Stimulated activated memory B cell treated with anti-CD40 and anti-IgM and Interleukin-4, amounts not matched to agents 10 μg/mL and 1 μg/mL and 100 μg/mL, for 72 hours (primary cell): ENCODE data around the gene POMZP3.
"Not testable (repeated sequence)": the region's sequence is repeated elsewhere in the genome, so short reads cannot be mapped to it uniquely, and the experiment has no call there.

Source experiments
- ATAC-seq: fragments of 150-1000 bp; cut with Tn5 transposase; 2 replicates; pipeline ENCODE4 v1.10.0; 2021
- H3K27ac Mint-ChIP-seq: one replicate; pipeline ENCODE4 v1.8.0; 2022; ENCODE audit warnings: mild to moderate bottlenecking, mixed read lengths
- H3K27me3 Mint-ChIP-seq: one replicate; pipeline ENCODE4 v1.8.0; 2022; ENCODE audit warnings: mixed read lengths
- H3K36me3 Mint-ChIP-seq: one replicate; pipeline ENCODE4 v1.8.0; 2022; ENCODE audit warnings: mixed read lengths
- H3K4me1 Mint-ChIP-seq: one replicate; pipeline ENCODE4 v1.8.0; 2022; ENCODE audit warnings: mixed read lengths
- H3K4me3 Mint-ChIP-seq: one replicate; pipeline ENCODE4 v1.8.0; 2022; ENCODE audit warnings: mild to moderate bottlenecking, moderate library complexity, mixed read lengths
- H3K9me3 Mint-ChIP-seq: one replicate; pipeline ENCODE4 v1.8.0; 2022; ENCODE audit warnings: mixed read lengths

The POMZP3 gene

DNA sequence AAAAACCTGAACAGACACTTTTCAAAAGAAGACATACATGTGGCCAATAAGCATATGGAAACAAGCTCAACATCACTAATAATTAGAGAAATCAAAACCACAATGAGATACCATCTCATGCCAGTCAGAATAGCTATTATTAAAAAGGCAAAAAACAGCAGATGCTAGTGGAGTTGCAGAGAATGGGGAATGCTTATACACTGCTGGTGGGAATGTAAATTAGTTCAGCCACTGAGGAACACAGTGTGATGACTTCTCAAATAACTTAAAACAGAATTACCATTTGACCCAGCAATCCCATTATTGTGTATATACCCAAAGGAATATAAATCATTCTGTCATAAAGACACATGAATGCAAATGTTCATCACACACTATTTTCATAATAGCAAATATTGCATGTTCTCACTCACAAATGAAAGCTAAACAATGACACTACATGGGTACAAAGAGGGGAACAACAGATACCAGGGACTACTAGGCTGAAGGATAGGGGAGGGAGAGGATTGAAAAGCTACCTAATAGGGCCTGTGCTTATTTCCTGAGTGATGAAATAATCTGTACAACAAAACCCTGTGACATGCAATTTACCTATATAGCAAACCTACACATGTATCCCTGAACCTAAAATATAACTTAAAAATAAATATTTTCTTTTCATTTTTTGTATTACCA, 28.4 kb downstream of the POMZP3 start:
- H3K4me1 Mint-ChIP-seq, result peaks cover 19% of the 10 kb centered on the region
- H3K27ac Mint-ChIP-seq, H3K36me3 Mint-ChIP-seq, H3K9me3 Mint-ChIP-seq, ATAC-seq, H3K27me3 Mint-ChIP-seq, H3K4me3 Mint-ChIP-seq: not testable (repeated sequence)

DNA sequence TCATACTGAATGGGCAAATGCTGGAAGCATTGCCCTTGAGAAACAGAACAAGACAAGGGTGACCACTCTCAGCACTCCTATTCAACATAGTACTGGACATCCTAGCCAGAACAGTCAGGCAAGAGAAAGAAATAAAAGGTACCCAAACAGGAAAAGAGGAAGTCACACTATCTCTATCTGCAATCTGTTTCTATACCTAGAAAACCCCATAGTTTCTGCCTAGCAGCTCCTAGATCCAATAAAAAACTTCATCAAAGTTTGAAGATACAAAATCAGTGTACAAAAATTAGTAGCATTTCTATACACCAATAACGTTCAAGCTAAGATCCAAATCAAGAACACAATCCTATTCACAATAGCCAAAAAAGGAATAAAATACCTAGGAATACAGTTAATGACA, 29.8 kb downstream of the POMZP3 start:
- H3K27me3 Mint-ChIP-seq, H3K9me3 Mint-ChIP-seq, H3K4me3 Mint-ChIP-seq, ATAC-seq, H3K27ac Mint-ChIP-seq, H3K36me3 Mint-ChIP-seq: not testable (repeated sequence)
- peaks cover 20% of the 10 kb centered on the region for H3K4me1 Mint-ChIP-seq

DNA sequence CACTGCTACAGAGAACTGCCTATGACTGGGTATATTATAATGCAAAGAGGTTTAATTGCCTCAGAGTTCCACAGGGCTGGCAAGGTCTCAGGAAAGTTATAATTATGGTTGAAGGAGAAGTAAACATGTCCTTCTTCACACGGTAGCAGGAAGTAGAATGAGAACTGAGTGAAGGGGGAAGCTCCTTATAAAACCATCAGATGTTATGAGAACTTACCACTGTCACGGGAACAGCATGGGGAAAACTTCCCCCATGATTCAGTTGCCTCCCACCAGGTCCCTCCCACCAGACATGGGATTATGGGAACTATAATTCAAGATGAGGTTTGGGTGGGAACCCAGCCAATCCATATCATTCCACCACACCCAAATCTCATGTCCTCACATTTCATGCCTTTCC, 34.4 kb downstream of the POMZP3 start:
- H3K36me3 Mint-ChIP-seq, H3K27me3 Mint-ChIP-seq, H3K4me3 Mint-ChIP-seq, H3K9me3 Mint-ChIP-seq, ATAC-seq: not testable (repeated sequence)
- H3K27ac Mint-ChIP-seq, result peak overlapping the region; percentile 78
- H3K4me1 Mint-ChIP-seq, result peaks cover 43% of the 10 kb centered on the region

DNA sequence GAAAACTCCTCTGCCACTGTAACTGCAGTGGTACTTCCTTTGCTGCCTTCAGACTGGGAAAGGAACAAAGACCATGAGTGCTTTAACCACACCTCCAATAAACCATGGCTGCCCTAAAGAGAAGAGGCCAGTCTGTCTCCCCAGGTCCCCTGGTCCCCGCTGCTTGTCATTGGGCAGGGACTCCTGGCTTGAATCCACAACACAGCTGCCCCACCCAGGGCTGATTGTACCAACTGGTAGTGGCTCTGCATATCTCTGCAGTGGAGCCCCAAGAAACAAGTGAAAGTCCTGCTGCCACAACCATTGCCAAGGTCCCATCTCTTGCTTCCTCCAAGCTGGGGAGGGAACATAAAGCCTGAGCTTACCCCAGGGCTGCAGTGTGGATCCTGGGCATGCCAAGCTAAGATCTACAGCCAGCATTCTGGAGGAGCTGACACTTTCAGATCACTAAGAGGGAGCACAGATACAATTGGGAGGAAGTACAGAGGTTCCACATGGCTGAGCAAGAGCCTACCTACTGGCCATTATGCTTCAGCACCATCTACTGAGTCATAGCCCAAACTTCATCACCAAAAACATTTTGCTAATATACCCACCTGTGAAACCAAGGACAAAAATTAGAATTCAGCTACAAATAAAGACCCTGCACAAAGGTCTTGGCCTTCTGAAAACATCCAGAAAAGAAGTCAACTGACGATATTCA, 35.3 kb downstream of the POMZP3 start:
- H3K27me3 Mint-ChIP-seq, H3K4me3 Mint-ChIP-seq: not testable (repeated sequence)
- ATAC-seq, result peak; percentile 94

DNA sequence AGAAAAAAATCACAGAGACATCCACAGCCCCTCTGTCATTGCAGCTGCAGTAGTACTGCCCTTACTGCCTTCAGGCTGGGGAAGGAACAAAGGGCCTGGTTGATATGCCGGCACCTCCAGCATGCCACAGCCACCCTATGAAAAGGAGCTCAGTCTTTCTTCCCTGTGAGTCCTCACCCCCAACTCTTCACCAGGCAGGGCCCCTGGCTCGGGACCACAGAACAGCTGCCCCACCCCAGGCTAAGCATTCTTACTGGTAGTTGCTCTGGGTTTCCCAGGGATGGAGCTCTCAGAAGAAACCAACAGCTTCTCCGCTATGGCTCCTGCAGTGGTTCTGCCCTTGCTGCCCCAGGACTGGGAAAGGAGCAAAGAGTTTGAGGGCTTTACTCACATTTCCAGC, 36.0 kb downstream of the POMZP3 start:
- Mint-ChIP-seq H3K4me1 (peaks cover 40% of the 10 kb centered on the region), H3K27ac (peak overlapping the region; percentile 78)
- not testable (repeated sequence) for H3K9me3 Mint-ChIP-seq, H3K27me3 Mint-ChIP-seq, H3K4me3 Mint-ChIP-seq, ATAC-seq, H3K36me3 Mint-ChIP-seq

More for the DNA sequence above, 35.3 kb downstream of the POMZP3 start:
- H3K9me3 Mint-ChIP-seq, H3K36me3 Mint-ChIP-seq: not testable (repeated sequence)
- Mint-ChIP-seq H3K4me1 (peaks cover 45% of the 10 kb centered on the region), H3K27ac (peak overlapping the region; percentile 78)

DNA sequence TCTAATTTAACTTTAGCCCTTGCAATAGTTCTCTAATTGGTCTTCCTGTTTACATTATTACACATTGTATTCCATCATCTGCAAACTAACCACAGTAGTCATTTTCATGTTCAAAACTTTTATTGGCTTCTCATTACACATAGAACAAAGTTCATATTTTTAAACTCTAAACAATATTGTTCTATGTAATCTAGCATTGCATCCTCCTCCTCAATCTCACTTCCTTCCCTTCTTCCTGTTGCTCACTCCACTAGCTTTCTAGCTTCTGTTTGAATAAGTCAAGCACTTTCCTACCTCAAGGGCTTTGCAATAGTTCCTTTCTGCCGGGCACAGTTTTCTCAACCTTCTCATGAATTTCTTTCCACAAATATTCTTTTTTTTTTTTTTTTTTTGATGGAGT, 38.5 kb downstream of the POMZP3 start:
- H3K27ac Mint-ChIP-seq, result peak overlapping the region; percentile 70
- peak; percentile 42 for ATAC-seq
- H3K27me3 Mint-ChIP-seq, H3K36me3 Mint-ChIP-seq, H3K4me3 Mint-ChIP-seq, H3K9me3 Mint-ChIP-seq: not testable (repeated sequence)
- H3K4me1 Mint-ChIP-seq, result peaks cover 58% of the 10 kb centered on the region

DNA sequence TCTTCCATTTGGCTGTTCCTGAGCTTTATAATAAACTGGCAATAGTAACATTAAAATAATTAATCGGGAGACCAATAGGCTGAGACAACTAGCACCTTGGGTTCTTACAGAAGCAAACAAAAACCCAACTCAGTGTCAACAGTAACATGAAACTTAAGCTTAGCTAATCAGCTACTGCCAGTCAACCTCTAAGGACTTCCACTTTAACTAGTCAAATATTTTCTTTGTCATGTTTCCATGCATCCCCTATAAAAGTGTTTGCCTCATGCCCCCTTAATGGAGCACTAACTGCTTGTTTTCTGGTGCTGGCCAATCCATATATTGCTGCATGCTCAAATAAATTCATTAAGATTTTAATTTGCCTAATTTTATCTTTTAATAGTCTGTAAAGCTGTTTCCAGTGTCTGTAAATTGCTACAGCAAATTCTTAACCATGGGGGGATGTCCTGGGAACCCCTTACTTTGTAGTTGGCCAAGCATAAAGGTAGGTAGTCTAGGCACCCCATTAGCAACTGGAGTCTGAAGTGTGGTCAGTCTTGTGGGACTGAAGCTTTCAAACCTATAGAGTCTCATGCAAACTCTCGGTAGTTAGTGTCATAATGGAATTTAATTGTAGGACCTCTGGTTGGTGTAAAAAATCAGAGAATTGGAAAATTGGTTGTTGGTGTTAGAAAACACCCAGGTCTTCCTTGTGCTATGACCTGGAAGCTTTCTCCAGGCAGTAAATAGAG, 40.3 kb downstream of the POMZP3 start:
- H3K9me3 Mint-ChIP-seq, H3K4me3 Mint-ChIP-seq, H3K27ac Mint-ChIP-seq, H3K27me3 Mint-ChIP-seq, ATAC-seq: not testable (repeated sequence)
- Mint-ChIP-seq H3K36me3 (peaks cover 12% of the 10 kb centered on the region), H3K4me1 (peaks cover 56% of the 10 kb centered on the region)

DNA sequence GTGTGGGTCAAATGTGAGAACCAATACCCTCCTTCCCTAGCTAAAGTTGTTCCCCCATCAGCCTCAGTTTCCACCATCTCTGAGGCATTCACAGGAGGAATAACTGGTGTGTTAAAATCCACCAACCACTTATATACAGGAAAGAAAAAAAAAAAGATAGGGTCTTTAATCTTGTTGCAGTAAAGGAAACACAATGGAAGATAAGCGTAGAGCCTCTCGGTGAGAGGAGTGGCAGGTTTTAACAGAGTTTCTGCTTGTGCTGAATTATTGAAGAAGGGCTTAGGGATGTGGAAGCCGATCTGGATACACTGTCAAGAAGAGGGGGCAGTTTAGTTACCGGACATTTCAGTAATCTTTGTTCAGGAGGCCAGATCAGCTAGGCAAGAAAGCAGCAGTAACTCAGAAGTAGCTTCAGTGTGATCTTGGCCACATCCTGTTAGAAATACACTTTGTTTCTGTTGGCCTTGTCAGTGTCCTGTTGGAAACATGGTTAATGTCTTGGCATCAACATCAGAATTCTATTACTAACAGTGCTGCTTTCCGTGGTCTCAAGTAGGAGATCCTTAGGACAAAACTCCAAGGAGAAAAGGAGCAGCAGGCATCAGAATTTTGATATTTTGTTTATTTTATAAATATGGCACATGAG, 43.3 kb downstream of the POMZP3 start:
- Mint-ChIP-seq H3K4me1 (peaks cover 45% of the 10 kb centered on the region), H3K27ac (peak overlapping the region; percentile 30)
- not testable (repeated sequence) for ATAC-seq, H3K36me3 Mint-ChIP-seq, H3K27me3 Mint-ChIP-seq, H3K9me3 Mint-ChIP-seq, H3K4me3 Mint-ChIP-seq

DNA sequence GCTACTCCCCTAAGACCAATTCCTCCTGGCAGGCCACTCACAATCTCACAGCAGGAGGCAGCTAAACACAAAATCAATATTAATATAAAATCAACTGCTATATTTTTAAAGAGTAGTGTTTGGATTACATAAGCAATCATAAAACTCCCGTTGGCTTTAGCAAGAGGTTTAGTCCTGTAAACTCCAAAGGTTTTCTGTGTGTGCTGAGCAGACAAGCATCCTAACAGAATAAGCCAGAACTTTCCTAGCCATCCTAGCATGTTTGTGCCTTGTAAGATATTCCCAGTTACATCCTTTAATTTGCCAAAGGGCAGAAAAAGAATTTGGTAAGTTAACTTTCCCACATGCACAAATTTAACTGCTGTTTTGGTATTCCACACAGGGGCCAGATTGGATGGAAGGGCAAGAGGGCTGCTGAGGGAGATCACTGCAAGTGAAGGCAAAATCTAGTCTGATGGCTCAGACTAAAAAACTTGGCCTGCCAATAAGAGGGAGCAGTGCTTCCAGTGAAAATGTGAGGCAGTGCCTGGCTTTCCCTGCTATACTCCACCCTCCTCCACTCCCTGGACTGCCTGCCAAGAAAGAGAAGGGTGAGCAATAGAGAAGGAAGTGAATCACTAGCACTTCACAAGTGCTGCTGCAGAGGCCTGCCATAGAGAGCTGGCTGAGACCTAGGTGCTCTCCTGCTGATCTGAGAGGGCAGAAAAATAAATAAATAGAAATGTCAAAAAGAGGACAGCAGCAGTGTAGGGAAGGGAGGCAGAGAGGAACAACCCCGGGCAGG, 44.0 kb downstream of the POMZP3 start:
- not testable (repeated sequence) for H3K9me3 Mint-ChIP-seq, H3K4me3 Mint-ChIP-seq, ATAC-seq, H3K36me3 Mint-ChIP-seq, H3K27me3 Mint-ChIP-seq
- H3K4me1 Mint-ChIP-seq, result peaks cover 38% of the 10 kb centered on the region
- H3K27ac Mint-ChIP-seq, result peak overlapping the region; percentile 30

DNA sequence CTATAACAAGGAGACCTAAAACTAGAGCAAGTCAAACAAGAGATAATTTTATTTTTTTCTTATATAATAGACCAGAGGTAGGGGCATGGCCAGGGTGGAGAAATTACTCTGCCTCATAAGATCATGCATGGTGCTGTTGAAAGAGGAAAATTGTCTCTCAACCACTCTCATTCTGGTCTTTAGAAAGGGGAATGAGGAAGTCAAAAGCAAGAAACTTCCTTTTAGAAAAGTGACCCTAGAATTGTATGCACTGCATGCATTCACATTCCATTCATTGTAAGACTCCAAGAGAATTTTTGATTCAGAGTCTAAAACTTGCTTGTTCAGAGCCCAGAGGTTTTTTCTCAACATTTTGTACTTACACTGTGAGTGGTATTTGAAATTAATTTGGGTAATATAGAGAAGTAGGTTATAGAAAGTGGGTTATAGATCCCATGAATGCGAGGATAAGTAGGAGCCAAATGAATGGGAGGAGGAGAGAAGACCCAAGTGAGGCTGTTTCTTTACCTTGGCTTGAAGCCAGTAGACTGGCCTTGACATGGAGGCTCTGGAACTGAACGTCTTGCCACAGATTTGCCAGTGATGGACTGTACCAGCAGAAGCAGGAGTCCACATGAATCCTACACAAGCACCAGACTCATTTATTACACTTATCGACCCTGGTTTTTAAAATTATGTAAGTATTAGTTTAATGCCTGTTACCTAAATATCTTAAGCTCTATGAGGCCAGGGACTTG, 51.0 kb downstream of the POMZP3 start:
- not testable (repeated sequence) for H3K4me1 Mint-ChIP-seq, H3K27me3 Mint-ChIP-seq, H3K4me3 Mint-ChIP-seq, ATAC-seq, H3K9me3 Mint-ChIP-seq, H3K27ac Mint-ChIP-seq
- peaks cover 11% of the 10 kb centered on the region for H3K36me3 Mint-ChIP-seq

DNA sequence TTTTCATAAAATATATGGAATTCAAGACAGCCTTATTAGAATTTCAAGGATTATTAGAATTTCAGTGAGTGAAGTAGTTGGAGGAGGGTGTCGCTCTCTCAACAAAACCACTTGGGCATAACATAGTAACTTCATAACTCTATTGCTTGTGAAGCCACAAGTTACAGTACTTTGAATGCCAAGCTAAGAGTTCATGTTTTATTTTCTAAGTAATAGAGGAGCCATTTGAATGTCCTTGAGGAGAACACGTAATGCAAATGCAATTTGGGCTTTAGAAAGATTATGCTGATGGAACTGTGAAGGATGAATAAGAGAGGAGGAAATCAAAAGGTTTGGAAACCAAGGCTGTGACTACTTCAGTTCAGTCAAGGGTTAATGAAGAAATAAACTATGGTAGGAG, 51.6 kb downstream of the POMZP3 start:
- H3K36me3 Mint-ChIP-seq, result peaks cover 11% of the 10 kb centered on the region
- H3K4me3 Mint-ChIP-seq, ATAC-seq, H3K27ac Mint-ChIP-seq, H3K4me1 Mint-ChIP-seq, H3K9me3 Mint-ChIP-seq, H3K27me3 Mint-ChIP-seq: not testable (repeated sequence)

DNA sequence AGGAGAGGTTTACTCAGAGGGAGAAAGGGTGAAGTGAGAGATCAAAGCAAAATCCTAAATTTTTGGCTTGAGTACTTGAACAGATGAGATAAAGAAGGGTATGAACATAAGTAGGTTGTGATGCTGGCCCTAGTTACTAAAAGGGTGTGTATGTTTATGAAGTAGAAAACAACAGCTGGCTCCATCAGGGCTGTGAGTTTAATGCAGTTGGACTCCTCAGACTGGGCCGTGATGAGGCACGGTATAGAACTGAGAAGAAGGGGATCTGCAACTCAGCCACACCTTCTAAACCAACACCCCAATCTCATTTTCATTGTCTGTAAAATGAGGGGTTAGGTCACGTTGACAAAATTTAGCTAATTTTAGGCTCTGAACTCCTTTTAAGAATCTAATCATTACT, 54.8 kb downstream of the POMZP3 start:
- H3K4me1 Mint-ChIP-seq, H3K27ac Mint-ChIP-seq, H3K27me3 Mint-ChIP-seq, H3K9me3 Mint-ChIP-seq, ATAC-seq, H3K4me3 Mint-ChIP-seq: not testable (repeated sequence)
- peaks cover 23% of the 10 kb centered on the region for H3K36me3 Mint-ChIP-seq

DNA sequence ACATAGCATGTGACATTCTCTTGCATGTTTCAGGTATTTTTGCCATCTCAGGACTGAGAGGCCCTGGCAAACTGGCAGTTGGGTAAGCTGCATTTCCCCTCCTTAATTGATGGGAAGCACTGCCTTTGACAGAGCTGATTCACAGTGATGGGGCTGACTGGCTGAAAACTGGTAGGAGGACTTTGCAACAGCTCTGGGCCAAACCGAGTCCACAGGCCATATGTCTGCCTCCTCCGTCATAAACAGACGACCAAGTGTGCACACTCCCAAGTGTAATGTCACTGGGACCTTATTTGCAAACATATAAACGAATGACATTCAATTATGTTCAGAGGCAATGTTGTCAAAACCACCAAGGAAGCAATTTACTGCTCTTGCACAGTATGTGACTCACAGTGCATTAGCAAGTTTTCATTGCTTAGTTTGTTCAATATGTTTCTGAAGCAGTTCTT, 56.7 kb downstream of the POMZP3 start:
- H3K27ac Mint-ChIP-seq, ATAC-seq, H3K27me3 Mint-ChIP-seq, H3K4me3 Mint-ChIP-seq, H3K9me3 Mint-ChIP-seq: not testable (repeated sequence)
- Mint-ChIP-seq H3K36me3 (peaks cover 34% of the 10 kb centered on the region), H3K4me1 (peaks cover 13% of the 10 kb centered on the region)

DNA sequence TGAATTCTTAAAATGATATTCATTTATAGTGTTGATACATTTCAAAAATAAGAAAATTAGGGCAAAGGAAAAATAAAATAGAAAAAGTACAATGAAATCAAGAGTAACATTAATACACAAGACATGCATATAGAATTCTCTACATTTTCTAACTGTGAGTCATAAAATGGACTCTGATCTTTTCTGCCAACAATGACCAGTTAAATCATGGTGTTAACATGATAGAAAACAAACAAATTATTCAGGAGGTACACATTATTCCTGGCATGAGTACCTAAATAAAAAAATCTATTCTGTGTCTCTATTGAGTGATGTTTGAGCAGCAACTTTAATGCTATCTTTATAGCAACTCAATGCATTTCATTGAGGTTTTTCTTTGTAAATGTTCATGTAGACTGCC, 58.3 kb downstream of the POMZP3 start:
- not testable (repeated sequence) for H3K4me3 Mint-ChIP-seq, H3K27ac Mint-ChIP-seq, H3K27me3 Mint-ChIP-seq, ATAC-seq, H3K9me3 Mint-ChIP-seq
- peaks cover 42% of the 10 kb centered on the region for H3K36me3 Mint-ChIP-seq
- H3K4me1 Mint-ChIP-seq, result peaks cover 22% of the 10 kb centered on the region
